Left lung (tissue), 10 donors: ENCODE data around the gene EFNA5. TPM values are rescaled to one million over a fixed set of nuclear protein-coding genes. Genes with fewer than 3 reads are reported as not detected.
A peak's percentile ranks its signal among the peaks of the same experiment; 100 is the strongest.

Experiments used
- ATAC-seq: fragments of 200-7000 bp; cut with Tn5 transposase; one replicate; pipeline ENCODE4 v1.9.1; 2020; ENCODE audit warnings: moderate library complexity
- DNase-seq, 4 donors: peaks; one replicate each; pipeline ENCODE4 v3.0.0-alpha.2; 2013 to 2020
- H3K27ac ChIP-seq, 2 donors: fragments of 200-600 bp; sonication (generic) in 1 of 2; one replicate each; pipeline versions ENCODE4 v1.5.0 to v1.8.0; 2020 to 2021
- H3K27me3 ChIP-seq, 2 donors: fragments of 200-600 bp; sonication (generic) in 1 of 2; one replicate each; pipeline versions ENCODE4 v1.5.0 to v1.8.0; 2020 to 2021
- H3K36me3 ChIP-seq, 2 donors: fragments of 200-600 bp; sonication (generic) in 1 of 2; one replicate each; pipeline versions ENCODE4 v1.5.0 to v1.8.0; 2020 to 2021
- H3K4me1 ChIP-seq, 2 donors: fragments of 200-600 bp; one replicate each; pipeline ENCODE4 v1.8.0; 2021
- H3K4me3 ChIP-seq, 2 donors: fragments of 200-600 bp; sonication (generic) in 1 of 2; one replicate each; pipeline versions ENCODE4 v1.5.0 to v1.8.0; 2020 to 2021; ENCODE audit warnings: mild to moderate bottlenecking in 1 of 2
- H3K9me3 ChIP-seq, 2 donors: fragments of 200-600 bp; sonication (generic) in 1 of 2; one replicate each; pipeline versions ENCODE4 v1.5.0 to v1.8.0; 2020 to 2021
- CTCF ChIP-seq, 2 donors: fragments of 200-600 bp; sonication (generic) in 1 of 2; IDR thresholded peaks; one replicate each; pipeline versions ENCODE4 v1.5.0 to v1.8.0; 2021; ENCODE audit warnings: antibody characterized with exemption in 2 of 2
- intact Hi-C, 2 donors: fragments of 100-400 bp; cut with DNase I; formaldehyde crosslinking; loops; one replicate each; pipeline versions ENCODE4 v1.11.2 to v1.14.2; 2022
- polyA plus RNA-seq, 6 donors: library from polyadenylated mRNA; unstranded; fragments of 120-200 nt; gene quantifications; one replicate each; pipeline ENCODE4 v1.2.1, GENCODE V29; 2013; ENCODE audit not compliant: insufficient read length in 6 of 6
- total RNA-seq, 2 donors: library from RNA; stranded (reverse); fragmentation: NEBNext Ultra II Directional; extraction: Animal tissue kit (Norgen Biotek cat#: 25700); gene quantifications; one replicate each; pipeline ENCODE4 v1.2.1, GENCODE V29; 2021
- donor health status: DM: no; HTN: yes; CAD: no.
- donor health status: DM: no; HTN: no; CAD: no.

The EFNA5 gene
- total and polyA plus RNA-seq, 8 donors: 8.8 to 28.3 (median 22.8) TPM

GRCh38 chr5:107388141-107388861 lies 282.4 kb downstream of the EFNA5 start:
- Histone ChIP-seq H3K4me3 (no peak overlapping the region), H3K27me3 (no peaks in the 10 kb centered on the region), H3K9me3 (no peaks in the 10 kb centered on the region), H3K36me3 (no peaks in the 10 kb centered on the region), H3K4me1 (peaks cover 14 to 28% of the 10 kb centered on the region in 2 donors), H3K27ac (peak overlapping the region in 1 of 2 donors; percentile 72)
- TF ChIP-seq CTCF (IDR thresholded peaks at IDR 0.05): no peak
- intact Hi-C loops: no loop called here
- DNase-seq (peak in 2 of 4 donors; percentile 38 to 56), ATAC-seq (peak; percentile 56)

- Histone ChIP-seq H3K27ac (peak overlapping the region in 1 of 2 donors; percentile 63), H3K4me3 (no peak overlapping the region)
- DNase-seq: no peak
Observed at GRCh38 chr5:107387526-107388140, 283.1 kb downstream of the EFNA5 start.

GRCh38 chr5:107385708-107386107 lies 285.0 kb downstream of the EFNA5 start:
- intact Hi-C loops: no loop called here
- no peak overlapping the region for H3K4me3 ChIP-seq
- DNase-seq (no peak), ATAC-seq (no peak)
- no peaks in the 10 kb centered on the region for H3K9me3 ChIP-seq
- no peak for TF ChIP-seq CTCF (IDR thresholded peaks at IDR 0.05)
- H3K27ac ChIP-seq: no peak overlapping the region
- peaks cover 14 to 28% of the 10 kb centered on the region in 2 donors for H3K4me1 ChIP-seq
- no peaks in the 10 kb centered on the region for H3K27me3 ChIP-seq
- H3K36me3 ChIP-seq: no peaks in the 10 kb centered on the region

More at GRCh38 chr5:107387526-107388140, 283.1 kb downstream of the EFNA5 start:
- TF ChIP-seq CTCF (IDR thresholded peaks at IDR 0.05): no peak
- intact Hi-C loops: no loop called here
- ATAC-seq: peak; percentile 5
- Histone ChIP-seq H3K4me1 (peaks cover 14 to 28% of the 10 kb centered on the region in 2 donors), H3K36me3 (no peaks in the 10 kb centered on the region), H3K9me3 (no peaks in the 10 kb centered on the region), H3K27me3 (no peaks in the 10 kb centered on the region)

GRCh38 chr5:107384256-107384655 lies 286.5 kb downstream of the EFNA5 start:
- no peaks in the 10 kb centered on the region for H3K9me3 ChIP-seq
- H3K27me3 ChIP-seq: no peaks in the 10 kb centered on the region
- no peak for TF ChIP-seq CTCF (IDR thresholded peaks at IDR 0.05)
- ATAC-seq (no peak), DNase-seq (no peak)
- peaks cover 9 to 18% of the 10 kb centered on the region in 2 donors for H3K4me1 ChIP-seq
- H3K27ac ChIP-seq: no peak overlapping the region
- no peaks in the 10 kb centered on the region for H3K36me3 ChIP-seq
- no peak overlapping the region for H3K4me3 ChIP-seq
- intact Hi-C loops: no loop called here

- Histone ChIP-seq H3K27me3 (no peaks in the 10 kb centered on the region), H3K27ac (no peak overlapping the region), H3K36me3 (no peaks in the 10 kb centered on the region), H3K9me3 (no peaks in the 10 kb centered on the region), H3K4me1 (peaks cover 2 to 9% of the 10 kb centered on the region in 2 donors), H3K4me3 (no peak overlapping the region)
- intact Hi-C loops: no loop called here
- DNase-seq (no peak), ATAC-seq (peak; percentile 58)
- TF ChIP-seq CTCF (IDR thresholded peaks at IDR 0.05): no peak
Observed at GRCh38 chr5:107383414-107383813, 287.3 kb downstream of the EFNA5 start.
